GM23248 (cell line): ENCODE results near the gene PTK7.

Source experiments
- EZH2 ChIP-seq: fragments of 200-600 bp; sonication (generic); IDR thresholded peaks from 2 replicates; pipeline ENCODE4 v1.6.1; 2018; ENCODE audit warnings: antibody characterized with exemption, mild to moderate bottlenecking; ENCODE audit not compliant: insufficient read depth, poor library complexity, severe bottlenecking
- EZH2phosphoT487 ChIP-seq: fragments of 200-600 bp; sonication (generic); IDR thresholded peaks from 2 replicates; pipeline ENCODE4 v1.6.1; 2018; ENCODE audit warnings: antibody characterized with exemption, moderate library complexity, mild to moderate bottlenecking, low read depth; ENCODE audit not compliant: insufficient read depth

- TF ChIP-seq EZH2: no peak
- no peak for TF ChIP-seq EZH2phosphoT487
These were observed 44.1 kb downstream of the PTK7 start for GRCh38 chr6:43120101-43120763.
